CD4-positive, alpha-beta T cell treated with Interleukin-21 for 1 hour (primary cell): Measurements from ENCODE around the gene GALNT14.

Source experiments
- DNase-seq: peaks from one replicate; pipeline ENCODE4 v3.0.0-alpha.2; 2020

Gene GALNT14

GRCh38 chr2:30877833-30878232 lies 260.4 kb downstream of the GALNT14 start:
- DNase-seq: no peak

GRCh38 chr2:30872797-30873196 lies 265.4 kb downstream of the GALNT14 start:
- DNase-seq: no peak

- no peak for DNase-seq
Measured at GRCh38 chr2:30871980-30872789, 266.1 kb downstream of the GALNT14 start.

- DNase-seq: no peak
Measured at GRCh38 chr2:30871440-30871839, 266.8 kb downstream of the GALNT14 start.

- no peak for DNase-seq
Measured at GRCh38 chr2:30869988-30870387, 268.3 kb downstream of the GALNT14 start.

DNA sequence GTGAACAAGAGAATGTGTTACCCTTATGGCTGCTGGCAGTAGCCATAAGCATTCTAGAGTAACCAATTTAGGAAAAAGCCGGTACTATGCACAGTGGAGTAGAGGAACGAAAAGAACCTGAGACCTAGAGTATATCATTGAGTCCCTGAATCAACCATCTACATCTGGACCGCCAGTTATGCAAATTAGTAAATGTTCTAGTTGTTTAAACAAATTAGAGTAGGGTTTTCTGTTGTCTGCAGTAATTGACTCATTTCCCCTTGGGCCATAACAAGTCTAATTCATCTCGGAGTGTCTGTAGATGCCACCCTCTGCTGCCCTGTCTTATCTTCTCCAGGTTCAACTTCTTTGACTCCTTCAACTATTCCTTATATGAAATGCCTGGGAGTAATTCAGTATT lies 270.9 kb downstream of the GALNT14 start:
- no peak for DNase-seq

- DNase-seq: no peak
Measured at GRCh38 chr2:30866974-30867373, 271.3 kb downstream of the GALNT14 start.

GRCh38 chr2:30865892-30866681 lies 272.2 kb downstream of the GALNT14 start:
- no peak for DNase-seq

DNA sequence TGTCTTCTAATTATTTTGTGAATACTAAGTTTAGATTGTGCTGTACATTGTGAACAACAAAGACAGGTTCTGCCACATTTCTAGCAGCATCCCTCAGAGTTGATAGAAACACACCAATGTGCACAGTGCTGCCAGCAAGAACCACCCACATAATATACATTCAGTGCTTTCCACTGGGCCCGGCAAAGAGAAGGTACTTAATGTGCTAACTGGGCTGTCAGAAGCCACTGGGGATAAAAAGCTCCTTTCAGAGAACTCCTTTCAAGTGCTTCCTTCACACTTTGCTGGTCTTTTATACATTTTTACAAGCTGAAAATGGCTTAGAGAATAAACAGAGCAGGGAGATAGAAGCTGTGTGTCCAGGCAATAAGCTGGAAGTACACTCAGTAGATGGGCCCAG lies 273.0 kb downstream of the GALNT14 start:
- no peak for DNase-seq

DNA sequence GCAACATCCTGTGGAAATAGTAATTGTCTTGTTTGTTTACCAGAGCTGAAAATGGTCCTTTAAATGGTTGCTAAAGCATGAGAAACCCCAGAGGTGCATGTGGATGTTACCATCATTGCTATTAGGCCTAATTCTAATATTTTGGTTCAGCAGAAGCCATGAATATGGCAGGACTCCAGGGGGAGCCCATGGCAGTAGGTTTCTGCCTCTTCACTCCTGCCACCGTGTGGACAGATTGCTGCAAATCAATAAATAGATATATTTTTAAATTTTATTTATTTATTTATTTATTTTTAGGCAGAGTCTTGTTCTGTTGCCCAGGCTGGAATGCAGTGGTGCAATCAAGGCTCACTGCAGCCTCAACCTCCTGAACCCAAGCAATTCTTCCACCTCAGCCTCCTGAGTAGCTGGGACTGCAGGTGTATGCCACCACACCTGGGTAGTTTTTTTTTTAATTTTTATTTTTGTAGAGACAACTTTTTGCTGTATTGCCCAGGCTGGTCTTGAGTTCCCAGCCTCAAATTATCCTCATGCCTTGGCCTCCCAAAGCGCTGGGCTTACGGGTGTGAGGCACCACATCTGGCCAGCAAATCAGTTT lies 276.1 kb downstream of the GALNT14 start:
- DNase-seq: peak; percentile 59

- DNase-seq: no peak
Measured at GRCh38 chr2:30860726-30861125, 277.5 kb downstream of the GALNT14 start.
